PC-3 (cell line): ENCODE data around the gene MAGEA2B.
"Not testable (repeated sequence)": the region's sequence is repeated elsewhere in the genome, so short reads cannot be mapped to it uniquely, and the experiment has no call there.

ENCODE experiments used
- CTCF ChIP-seq: fragments of 300-600 bp; sonication (generic); conservative IDR thresholded peaks from 2 replicates; pipeline ENCODE4 v1.5.1; 2017; ENCODE audit warnings: antibody characterized with exemption, low read depth, mild to moderate bottlenecking, low read length
- EZH2 ChIP-seq: fragments of 300-600 bp; sonication (generic); IDR thresholded peaks from one replicate; pipeline ENCODE4 v1.6.1; 2017; ENCODE audit warnings: antibody characterized with exemption, mild to moderate bottlenecking, low read length; ENCODE audit not compliant: unreplicated experiment

GRCh38 chrX:152759544-152759943 is 45.1 kb downstream of the MAGEA2B start:
- not testable (repeated sequence) for TF ChIP-seq EZH2, CTCF
